Femur (tissue), 1 donor: Measurements from ENCODE around the gene DLX1.
"Not testable (repeated sequence)": the region's sequence is repeated elsewhere in the genome, so short reads cannot be mapped to it uniquely, and the experiment has no call there.

Source experiments
- DNase-seq: peaks from one replicate; pipeline ENCODE4 v3.0.0-alpha.2; 2017

DLX1 gene

DNA sequence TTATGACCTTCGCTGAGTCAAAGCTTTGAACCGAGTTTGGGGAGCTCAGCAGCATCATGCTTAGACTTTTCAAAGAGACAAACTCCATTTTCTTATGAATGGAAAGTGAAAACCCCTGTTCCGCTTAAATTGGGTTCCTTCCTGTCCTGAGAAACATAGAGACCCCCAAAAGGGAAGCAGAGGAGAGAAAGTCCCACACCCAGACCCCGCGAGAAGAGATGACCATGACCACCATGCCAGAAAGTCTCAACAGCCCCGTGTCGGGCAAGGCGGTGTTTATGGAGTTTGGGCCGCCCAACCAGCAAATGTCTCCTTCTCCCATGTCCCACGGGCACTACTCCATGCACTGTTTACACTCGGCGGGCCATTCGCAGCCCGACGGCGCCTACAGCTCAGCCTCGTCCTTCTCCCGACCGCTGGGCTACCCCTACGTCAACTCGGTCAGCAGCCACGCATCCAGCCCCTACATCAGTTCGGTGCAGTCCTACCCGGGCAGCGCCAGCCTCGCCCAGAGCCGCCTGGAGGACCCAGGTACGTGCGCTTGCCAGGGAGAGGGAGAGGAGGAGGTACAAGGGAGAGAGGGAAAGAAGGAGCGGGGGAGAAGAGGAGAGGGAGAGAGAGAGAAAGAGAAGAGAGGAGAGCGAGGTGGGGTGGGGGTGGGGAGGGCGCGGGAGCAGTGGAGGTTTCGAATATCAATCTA is at the start of gene DLX1:
TSS of gene DLX1 (plus strand) at position 48 of the 700 bp plus-strand sequence. CDS start at position 219, 171 bp downstream.
- no peak for DNase-seq

DNA sequence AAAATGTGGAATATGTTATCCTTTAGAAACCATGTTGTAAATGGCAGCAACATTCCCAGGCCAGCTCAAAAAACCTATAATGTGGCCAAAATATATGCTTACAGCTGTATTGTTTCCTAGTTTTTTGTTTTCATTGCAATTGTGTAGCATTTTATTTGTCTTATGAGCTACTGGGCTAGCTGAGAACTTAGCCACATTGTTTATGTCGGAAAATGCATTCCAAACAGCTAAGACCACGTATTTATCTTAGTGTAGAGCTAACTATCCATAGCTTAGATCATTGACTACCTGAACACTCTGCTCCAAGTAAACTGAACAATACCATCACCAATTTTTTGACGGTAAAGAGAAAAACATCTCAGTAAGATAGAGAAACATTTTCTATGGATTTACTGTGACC is 47.2 kb upstream of the DLX1 start:
- no peak for DNase-seq

DNA sequence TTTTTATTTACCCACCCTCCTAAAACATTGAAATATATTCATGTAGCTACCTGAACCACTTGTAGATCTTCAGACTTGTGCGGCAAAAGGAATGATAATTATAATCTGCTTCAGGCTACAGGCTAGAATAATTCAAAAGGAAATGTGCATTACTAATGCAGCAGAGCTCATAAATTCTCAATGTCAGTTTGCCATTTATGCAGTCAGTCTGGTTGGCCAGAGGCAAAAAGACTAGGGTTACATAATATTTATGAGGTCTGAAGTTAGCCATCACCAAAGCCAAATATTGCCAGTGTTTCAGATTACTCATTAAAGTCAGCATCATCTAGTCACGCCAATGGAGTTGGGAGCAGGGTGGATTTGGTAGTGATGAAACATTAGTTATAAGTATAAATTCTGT is 46.7 kb upstream of the DLX1 start:
- DNase-seq: no peak

DNA sequence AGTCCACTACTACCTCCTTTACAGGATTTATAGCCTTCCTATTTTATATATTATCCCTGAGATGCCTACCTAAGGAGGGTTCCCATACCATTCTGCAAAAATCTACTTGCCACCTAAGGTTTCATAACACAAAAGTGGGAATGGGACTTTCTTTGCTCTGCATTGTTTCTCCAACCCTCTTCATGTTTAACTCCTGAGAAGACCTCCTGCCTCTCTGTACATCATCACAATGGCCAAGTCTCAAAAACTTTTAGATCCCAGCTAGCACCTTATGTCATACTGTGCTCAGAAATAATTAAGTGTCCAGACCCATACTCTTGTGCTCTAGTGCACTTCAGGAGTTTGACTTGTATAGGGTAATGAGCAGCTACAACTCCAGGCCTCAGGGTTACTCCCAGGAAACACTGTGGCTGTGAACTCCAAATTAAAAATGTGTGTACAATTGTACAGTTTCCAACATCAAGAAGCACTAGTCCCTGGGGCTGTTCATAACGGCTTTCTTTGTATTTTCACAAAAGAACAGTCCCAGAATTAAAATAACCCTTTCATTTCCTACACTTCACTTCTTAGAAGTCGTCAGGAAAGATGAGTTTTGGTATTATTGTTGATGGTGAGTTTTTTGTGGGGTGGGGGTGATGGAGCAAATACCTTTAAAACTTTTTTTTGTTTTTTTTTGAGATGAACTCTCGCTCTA is 46.1 kb upstream of the DLX1 start:
- no peak for DNase-seq

DNA sequence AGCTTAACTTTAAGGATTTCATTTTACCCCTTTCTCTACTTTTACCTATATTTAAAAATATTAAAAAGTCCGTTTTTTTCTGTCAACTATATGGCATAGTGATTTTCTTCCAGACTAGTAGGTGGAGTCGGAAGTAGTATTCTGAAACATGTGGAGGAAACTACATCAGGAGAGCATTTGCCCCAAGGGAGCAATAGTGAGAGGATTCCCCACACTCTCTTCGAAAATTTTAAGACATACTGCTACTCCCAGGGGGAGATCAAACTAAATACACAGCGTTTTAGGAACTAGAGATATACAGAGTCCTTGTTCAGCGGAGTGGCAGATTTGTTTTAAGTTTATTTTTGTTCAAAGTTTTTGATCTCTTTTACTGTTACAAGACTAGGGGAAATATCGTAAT is 45.0 kb upstream of the DLX1 start:
- DNase-seq: no peak

DNA sequence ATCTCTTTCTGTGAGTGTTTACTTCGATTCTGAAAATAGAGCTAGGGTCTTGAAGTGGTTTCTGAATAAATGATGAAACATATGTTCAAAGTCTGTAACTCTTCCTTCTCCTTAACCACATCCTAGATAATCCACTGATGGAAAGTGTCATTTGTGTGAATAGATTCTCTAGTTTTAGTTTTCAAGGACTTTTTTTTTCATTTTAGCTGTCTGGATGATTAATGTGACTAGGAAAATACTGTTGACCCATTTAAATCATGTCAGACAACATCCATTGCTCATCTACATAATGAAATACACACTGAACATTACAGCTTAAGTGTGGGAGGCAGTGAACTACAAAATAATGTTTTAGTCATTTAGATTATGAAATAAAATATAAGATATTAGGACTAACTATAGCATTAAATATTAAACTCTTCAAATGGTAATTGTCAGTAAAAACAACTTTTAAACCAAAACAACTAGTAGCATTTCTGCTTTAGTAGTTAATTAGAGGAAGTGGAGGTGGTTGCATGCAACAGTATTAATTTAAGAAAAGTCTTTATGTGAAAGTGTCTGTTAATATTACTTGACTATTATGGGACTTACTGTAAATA is 39.1 kb upstream of the DLX1 start:
- DNase-seq: no peak

DNA sequence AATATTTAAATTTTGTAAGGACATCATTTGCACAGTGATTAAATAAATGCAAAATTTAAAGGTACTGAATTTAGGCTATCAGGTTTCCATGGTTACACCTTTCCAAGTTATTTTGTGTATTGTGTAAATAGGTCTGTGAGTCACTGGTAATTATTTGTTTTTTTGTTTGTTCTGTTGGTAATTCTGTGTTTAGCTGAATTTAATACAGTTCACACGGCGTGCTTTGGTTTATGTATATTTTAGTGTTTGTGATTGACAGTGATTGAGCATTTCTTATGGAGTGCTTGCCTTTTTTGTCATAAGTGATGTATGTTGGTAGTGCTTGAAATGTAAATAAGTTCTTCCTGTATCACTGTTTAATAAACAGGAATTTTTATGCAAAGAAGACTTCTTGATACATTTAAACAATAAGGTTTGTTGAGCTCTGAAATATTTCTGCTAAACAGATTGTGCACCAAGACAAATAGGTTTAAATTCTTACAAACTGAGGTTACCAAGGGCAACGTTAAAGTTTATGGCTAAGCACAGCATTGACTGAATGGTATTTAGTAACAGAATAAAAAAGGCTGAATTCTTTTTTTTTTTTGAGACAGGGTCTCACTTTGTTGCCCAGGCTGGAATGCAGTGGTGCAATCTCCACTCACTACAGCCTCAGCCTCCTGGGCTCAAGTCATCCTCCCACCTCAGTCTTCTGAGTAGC is 38.3 kb upstream of the DLX1 start:
- no peak for DNase-seq

DNA sequence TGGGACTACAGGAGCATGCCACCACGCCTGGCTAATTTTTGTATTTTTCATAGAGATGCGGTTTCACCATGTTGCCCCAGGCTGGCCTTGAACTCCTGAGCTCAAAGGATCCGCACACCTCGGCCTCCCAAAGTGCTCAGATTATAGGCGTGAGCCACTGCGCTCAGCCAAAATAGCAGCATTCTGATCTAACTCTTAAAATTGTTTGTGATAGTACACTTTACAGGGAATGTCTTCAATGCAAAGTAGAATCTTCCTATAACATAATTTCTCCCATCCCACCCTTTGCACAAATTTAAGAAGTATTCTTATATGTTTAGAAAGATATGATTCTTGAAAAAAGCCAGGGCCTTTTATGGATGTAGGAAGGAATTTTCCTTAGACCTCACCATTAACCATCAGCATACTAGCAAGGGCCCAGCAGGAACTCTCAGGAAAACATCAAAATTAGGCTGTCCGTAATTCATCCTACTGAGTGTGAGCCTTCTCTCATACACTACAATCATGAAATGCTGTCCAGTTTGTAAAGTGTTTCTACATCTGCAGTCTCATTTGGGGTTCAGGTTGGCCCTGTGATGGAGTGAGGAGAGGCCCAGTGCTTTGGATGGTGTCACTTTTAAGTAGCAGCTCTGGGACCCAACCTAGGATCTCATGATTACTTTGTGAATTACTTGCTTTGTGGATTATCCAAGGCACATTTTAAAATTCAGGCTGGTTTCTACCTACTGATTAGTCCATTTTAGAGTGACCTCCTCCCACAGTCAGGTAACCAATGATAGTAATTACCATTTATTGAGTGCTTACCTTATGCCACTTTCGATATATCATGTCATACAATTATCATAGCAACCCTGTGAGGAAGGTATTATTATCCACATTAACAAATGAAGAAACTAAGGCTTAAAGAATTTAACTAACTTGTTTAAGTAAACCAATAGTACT is 37.5 kb upstream of the DLX1 start:
- DNase-seq: no peak

DNA sequence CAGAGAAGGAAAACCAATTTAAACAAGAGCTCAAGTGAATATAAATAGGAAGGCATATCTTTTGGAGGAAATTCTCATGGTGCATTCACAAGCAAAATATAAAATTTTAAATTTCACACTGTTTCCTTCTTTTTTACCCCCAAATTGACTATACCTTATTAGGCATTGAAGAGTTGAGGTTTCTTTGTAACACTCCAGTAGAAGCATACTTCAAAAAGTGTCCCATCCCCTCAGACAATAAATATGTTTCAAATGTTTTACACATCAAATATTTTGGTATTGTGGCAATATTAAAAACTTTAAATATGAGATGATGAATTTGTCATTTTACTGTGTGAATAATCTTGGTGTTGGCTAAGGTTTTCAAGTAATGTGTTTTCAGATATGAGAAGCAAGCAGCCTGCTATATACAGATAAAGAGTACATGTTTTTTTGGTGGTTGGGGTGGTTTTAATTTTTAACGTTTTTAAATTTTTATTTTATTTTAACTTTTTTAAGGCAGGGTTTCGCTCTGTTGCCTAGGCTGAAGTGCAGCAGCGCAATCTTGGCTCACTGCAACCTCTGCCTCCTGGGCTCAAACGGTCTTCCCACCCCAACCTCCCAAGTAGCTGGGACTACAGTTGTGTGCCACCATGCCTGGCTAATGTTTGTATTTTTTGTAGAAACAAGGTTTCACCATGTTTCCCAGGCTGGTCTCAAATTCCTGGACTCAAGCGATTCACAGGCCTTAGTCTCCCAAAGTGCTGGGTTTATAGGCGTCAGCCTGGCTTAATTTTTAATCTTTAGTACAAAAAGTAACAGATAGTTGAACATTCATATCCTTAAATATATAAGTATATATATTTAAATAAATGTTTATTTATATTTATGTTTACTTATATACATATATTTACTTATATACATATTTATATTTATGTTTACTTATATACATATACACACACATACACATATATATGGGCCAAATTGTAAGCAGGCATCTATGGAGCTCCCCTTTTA is 36.5 kb upstream of the DLX1 start:
- no peak for DNase-seq

DNA sequence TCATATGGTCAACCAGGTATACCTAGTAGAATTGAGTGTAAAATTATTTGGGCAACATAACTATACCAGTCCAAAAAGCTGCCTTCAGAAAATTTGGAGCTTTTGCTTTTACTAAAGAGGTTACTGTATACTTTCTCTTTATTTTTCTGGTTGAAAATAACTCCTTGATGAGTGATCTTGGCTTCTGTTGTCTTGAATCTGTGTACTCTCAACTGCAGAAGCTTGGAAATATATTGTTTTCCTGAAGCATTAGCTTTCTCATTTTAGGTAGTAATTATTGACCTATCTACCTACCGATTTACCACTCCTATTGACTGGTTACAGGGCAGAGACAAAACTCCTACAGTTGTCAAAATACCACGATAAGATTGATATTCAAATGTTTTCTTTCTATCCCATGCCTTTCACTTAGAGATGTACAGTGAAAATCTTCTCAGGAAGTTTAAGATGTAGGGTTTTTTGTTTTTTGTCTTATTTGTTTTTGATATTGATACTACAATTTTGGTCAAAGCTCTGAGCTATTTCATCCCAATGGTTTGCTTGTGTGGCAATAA is 35.7 kb upstream of the DLX1 start:
- no peak for DNase-seq

DNA sequence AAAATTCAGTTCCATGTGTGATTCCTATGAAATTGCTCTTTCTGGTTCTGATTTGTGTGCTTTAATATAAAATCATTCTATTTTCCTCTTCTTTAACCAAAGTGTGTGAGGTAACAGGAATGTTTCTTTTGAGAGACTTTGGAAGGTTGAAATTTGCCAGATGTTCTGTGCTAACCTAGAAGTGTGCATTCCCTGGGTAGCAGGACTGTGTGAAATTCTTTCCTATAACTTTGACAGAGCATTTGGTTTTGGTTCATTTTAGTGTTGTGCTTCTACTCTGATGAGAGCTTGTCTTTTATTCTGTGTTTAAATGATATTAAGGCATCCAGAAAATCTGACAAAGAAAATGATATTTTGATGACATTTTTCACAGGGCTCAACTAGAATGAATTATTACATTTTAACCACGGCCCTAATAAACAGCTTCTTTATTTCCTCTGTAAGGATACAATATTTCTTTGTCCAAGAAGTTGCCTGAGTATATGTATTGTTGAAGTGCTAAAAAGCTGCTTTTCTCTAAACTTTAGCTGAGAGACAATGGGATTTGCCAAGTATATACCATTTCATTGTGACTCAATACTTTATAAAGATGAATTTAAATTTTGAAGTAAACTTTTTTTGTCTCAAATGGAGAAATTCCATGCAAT is 34.7 kb upstream of the DLX1 start:
- DNase-seq: no peak

DNA sequence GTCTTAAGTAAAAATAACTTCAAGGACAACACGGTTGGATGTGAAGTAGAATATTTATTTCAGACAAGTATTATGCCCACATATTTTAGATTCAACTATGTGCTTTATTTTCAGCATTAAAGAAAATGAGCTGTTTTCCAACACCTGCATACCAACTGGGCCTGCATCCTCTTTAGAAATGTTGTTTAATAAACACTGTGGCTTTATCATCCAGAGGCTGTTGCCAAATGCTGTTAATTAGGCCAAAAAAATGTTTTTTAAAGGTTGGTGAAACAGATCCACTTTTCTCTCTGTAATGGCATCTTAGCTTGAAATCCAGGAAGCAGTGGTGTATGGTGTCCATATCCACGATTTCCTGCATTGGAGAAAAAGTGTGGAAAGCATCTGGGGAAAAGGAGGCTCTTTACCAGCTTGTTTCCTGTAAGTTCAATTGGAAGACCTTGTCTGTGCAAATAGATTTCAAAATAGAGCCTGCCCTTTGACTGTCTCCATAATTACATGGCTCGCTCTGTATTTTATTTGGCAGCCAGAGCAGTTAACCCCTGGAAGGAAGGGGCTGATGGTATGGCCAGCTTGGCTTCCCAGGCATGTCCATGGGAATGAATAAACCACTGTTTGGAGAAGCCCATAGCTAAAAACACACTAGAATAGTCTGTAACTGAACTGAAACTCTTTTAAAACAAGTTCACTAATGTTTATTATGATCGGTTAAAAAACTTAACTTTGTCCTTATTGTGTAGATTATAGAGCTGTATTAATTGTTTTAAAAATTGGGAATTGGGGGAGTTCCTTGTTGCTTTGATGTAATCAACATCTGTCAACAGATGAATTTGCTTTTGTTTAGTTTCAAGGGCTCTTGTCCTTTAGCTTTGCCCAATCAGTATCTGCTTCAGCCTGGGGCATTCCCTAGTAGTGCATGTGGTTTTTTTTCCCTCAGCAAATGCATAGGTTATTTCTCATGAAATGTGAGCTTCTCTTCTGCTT is 33.0 kb upstream of the DLX1 start:
- DNase-seq: peak; percentile 46

DNA sequence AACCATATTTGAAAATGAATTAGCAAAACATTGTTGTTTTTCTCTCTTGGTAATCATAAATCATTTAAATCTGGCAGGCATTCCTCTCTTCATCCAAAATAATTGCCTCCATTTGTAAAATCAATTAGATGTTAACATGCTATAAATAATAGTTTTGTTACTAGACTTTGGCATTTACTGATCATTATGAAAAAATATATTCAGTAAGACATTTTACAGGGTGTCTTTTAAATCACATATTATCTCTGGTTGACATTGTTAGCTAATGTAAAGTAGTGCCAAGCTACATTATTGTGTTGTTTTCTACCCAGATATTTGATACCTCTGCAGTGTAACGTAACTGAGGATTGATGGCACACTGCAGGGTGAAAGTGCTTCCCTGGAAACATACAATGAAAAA is 31.8 kb upstream of the DLX1 start:
- DNase-seq: no peak

DNA sequence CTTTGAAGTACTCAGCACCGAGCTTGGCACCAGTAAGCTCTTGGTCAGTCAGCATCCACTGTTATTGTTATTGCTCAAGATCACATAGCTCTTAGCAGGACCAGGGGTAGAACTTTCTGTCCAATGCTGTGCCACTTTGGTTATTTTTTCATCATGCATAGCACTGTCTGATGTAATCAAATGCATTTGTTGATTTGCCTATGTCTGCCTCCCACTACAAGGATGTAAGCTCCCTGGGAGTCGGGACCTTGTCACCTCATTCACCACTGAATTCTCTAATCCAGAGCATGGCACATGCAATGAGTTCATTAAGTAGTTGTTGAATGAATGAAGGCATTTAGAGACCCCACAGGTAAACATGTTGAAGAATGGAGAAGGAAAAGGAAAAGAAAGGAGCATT is 29.0 kb upstream of the DLX1 start:
- no peak for DNase-seq

DNA sequence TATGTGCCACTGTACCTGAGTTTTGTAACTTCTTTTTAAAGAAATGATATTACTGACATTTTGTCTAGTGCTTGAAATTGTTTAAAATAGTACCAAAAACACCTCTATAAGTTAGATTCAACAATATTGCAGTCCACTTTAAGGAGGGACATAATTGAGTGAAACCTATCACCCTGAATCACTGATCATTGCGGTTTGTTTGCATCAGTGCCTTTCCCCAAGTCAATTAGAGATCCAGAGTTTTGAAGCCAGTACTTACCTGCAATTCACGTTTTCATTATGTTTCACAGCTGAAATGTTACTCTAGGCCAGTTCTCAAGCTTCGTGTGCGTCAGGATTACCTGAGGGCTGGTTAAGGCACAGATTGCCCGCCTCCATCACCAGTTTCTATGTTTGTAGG is 26.6 kb upstream of the DLX1 start:
- DNase-seq: no peak

DNA sequence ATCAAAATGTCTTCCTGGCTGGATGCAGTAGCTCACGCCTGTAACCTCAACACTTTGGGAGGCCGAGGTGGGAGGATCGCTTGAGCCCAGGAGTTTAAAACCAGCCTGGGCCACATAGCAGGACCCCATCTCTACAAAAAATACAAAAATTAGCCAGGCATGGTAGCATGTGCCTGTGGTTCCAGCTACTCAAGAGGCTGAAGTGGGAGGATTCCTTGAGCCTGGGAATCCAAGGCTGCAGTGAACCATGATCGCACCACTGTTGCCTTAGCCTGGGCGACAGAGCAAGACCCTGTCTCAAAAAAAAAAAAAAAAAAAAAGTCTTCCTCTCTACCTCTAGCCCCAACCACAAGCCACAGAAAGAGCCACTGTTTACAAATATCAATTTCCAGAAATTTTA is 25.2 kb upstream of the DLX1 start:
- DNase-seq: not testable (repeated sequence)

DNA sequence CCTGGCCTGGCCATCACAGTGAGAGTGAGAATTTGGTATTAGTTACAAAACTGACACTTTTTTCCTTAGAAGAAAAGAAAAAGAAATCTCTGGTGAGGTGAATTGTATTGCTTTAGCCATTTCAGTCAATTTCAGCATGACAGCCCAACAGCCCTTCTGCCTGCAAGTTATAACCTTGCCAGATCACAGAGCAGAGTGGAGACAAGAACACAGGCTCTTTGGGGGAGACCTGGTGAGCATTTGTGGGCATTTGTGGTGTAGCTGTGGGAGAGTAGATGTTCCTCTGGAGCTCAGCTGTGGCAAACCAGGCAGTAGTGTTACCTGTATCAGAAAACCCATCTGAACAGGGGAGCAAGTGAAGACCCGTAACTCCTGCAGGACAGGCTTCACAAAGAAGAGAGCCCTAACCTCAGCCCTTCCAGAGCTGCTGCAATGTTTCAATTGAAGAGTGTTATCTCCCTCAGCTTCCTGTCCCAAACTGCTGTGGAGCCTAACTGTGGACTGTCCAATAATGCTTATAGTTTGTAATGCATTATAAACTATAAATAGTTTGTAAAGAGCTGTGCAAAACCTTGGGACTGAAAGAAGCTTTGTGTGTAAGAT is 22.8 kb upstream of the DLX1 start:
- no peak for DNase-seq

DNA sequence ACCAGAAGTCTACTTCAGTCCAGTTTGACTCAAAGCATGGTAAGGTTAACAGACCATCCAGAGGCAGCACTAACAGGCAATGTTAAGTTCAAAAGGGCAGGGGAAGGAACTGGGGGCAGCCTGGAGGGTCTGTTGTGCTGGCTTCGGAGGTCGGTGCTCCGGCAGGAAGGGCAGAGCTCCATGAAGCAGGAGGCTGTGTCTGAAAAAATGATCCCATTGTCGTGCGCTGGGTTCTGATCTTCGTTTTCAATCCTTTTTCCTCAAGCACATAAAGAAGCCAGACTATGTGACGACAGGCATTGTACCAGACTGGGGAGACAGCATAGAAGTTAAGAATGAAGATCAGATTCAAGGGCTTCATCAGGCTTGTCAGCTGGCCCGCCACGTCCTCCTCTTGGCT is 21.9 kb upstream of the DLX1 start:
- DNase-seq: no peak

DNA sequence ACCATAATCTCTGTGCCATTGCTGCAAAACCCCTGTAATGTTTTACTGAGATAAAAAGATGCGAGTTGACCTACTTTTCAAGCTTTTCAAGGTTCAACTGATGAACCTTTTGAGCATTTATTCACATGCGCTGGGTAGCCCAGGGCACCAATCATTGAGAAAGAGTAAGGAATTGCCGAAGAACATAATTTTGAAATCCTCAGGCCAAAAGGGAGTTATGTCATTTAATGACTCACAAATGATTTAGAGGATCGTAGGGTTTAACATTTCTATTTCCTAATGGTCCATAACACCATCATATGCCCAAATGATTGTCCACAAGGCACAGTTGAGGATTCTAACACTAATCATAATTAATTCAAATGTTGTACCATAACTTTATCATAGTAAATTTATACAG is 20.2 kb upstream of the DLX1 start:
- no peak for DNase-seq
